H1 (cell line): Measurements from ENCODE around the gene RTP1.

Experiments used
- EZH2 ChIP-seq: fragments of 200-600 bp; sonication (generic); IDR thresholded peaks from 2 replicates; pipeline ENCODE4 v1.7.1; 2012; ENCODE audit warnings: low read depth, mild to moderate bottlenecking, moderate library complexity, low read length, inconsistent platforms; ENCODE audit not compliant: severe bottlenecking
- HDAC2 ChIP-seq, 2 experiments: fragments of 300-600 bp in 1 of 2; sonication (generic) in 1 of 2; IDR thresholded peaks; 2 replicates each; pipeline ENCODE4 v1.6.1; 2011 to 2012; ENCODE audit warnings: low read depth in 2 of 2, low read length in 2 of 2, mild to moderate bottlenecking in 2 of 2, moderate library complexity in 2 of 2, borderline replicate concordance in 1 of 2, inconsistent platforms in 1 of 2
- JUN ChIP-seq: IDR thresholded peaks from 2 replicates; pipeline ENCODE4 v1.6.1; 2011; ENCODE audit warnings: low read depth, mild to moderate bottlenecking, improper control_type of control experiment, low read length
- POLR2AphosphoS5 ChIP-seq: IDR thresholded peaks from 2 replicates; pipeline ENCODE4 v1.6.1; 2011; ENCODE audit warnings: low read depth, low read length

GRCh38 chr3:187169231-187169960 lies 27.9 kb upstream of the RTP1 start:
- TF ChIP-seq HDAC2 (IDR thresholded peaks at IDR 0.05; ENCODE audit: borderline replicate concordance in 1 of 2, low read depth in 2 of 2, low read length in 2 of 2) (no peak), POLR2AphosphoS5 (no peak), JUN (no peak), EZH2 (no peak)
